ENCODE data around the gene KCTD3. TPM values are rescaled to one million over a fixed set of nuclear protein-coding genes. Genes with fewer than 3 reads are reported as not detected.

Gene KCTD3
- total RNA-seq, 4 donors from 2014 or later, result 41.4 to 66.4 (median 52.3) TPM

- TF ChIP-seq POLR2A (IDR thresholded peaks at IDR 0.05) (no peak), CTCF (IDR thresholded peaks at IDR 0.05) (no peak)
- Histone ChIP-seq H3K4me1 (peaks cover 1 to 6% of the 10 kb centered on the region in 2 donors), H3K27me3 (no peaks in the 10 kb centered on the region), H3K4me3 (replicated peaks in 1 of 3) (no peak overlapping the region), H3K36me3 (no peaks in the 10 kb centered on the region), H3K27ac (no peak overlapping the region), H3K9me3 (no peaks in the 10 kb centered on the region)
- 59 to 66% methylated on average over 3 of the region's 3 CpGs for WGBS, 2 donors
- no peak for DNase-seq
- intact Hi-C loops (cut with DNase I), result no loop called here
These were observed 32.4 kb downstream of the KCTD3 start for GRCh38 chr1:215599418-215600074.

- no peaks in the 10 kb centered on the region for H3K4me1 ChIP-seq
- H3K27me3 ChIP-seq, result no peaks in the 10 kb centered on the region
- no peak overlapping the region for H3K27ac ChIP-seq
- DNase-seq, result no peak
- TF ChIP-seq POLR2A (IDR thresholded peaks at IDR 0.05) (no peak), CTCF (IDR thresholded peaks at IDR 0.05) (no peak)
- no peaks in the 10 kb centered on the region for H3K36me3 ChIP-seq
- H3K9me3 ChIP-seq, result no peaks in the 10 kb centered on the region
- H3K4me3 ChIP-seq (replicated peaks in 1 of 3), result no peak overlapping the region
- intact Hi-C loops (cut with DNase I), result no loop called here
These were observed 33.2 kb downstream of the KCTD3 start for GRCh38 chr1:215600258-215600792.

GRCh38 chr1:215600867-215601266 is 33.8 kb downstream of the KCTD3 start:
- Histone ChIP-seq H3K27ac (no peak overlapping the region), H3K36me3 (no peaks in the 10 kb centered on the region), H3K4me1 (no peaks in the 10 kb centered on the region), H3K9me3 (no peaks in the 10 kb centered on the region), H3K27me3 (no peaks in the 10 kb centered on the region), H3K4me3 (replicated peaks in 1 of 3) (no peak overlapping the region)
- 95 to 96% methylated on average over 10 of the region's 10 CpGs for WGBS, 2 donors
- intact Hi-C loops (cut with DNase I), result no loop called here
- TF ChIP-seq POLR2A (IDR thresholded peaks at IDR 0.05), result no peak
- TF ChIP-seq CTCF (IDR thresholded peaks at IDR 0.05), result no peak
- no peak for DNase-seq

GRCh38 chr1:215601276-215601675 is 34.2 kb downstream of the KCTD3 start:
- H3K4me1 ChIP-seq, result peaks cover 0 to 3% of the 10 kb centered on the region in 2 donors
- intact Hi-C loops (cut with DNase I), result no loop called here
- TF ChIP-seq CTCF (IDR thresholded peaks at IDR 0.05), result no peak
- no peak for TF ChIP-seq POLR2A (IDR thresholded peaks at IDR 0.05)

GRCh38 chr1:215603319-215603718 is 36.2 kb downstream of the KCTD3 start:
- Histone ChIP-seq H3K27me3 (no peaks in the 10 kb centered on the region), H3K36me3 (peaks cover 0 to 4% of the 10 kb centered on the region in 2 donors), H3K9me3 (no peaks in the 10 kb centered on the region), H3K4me3 (replicated peaks in 1 of 3) (no peak overlapping the region), H3K27ac (no peak overlapping the region), H3K4me1 (peaks cover 0 to 4% of the 10 kb centered on the region in 2 donors)
- no peak for TF ChIP-seq POLR2A (IDR thresholded peaks at IDR 0.05)
- no peak for TF ChIP-seq CTCF (IDR thresholded peaks at IDR 0.05)
- intact Hi-C loops (cut with DNase I), result no loop called here
- no peak for DNase-seq

More at GRCh38 chr1:215601276-215601675, 34.2 kb downstream of the KCTD3 start:
- DNase-seq, result no peak
- Histone ChIP-seq H3K27ac (no peak overlapping the region), H3K4me3 (replicated peaks in 1 of 3) (no peak overlapping the region), H3K36me3 (no peaks in the 10 kb centered on the region), H3K9me3 (no peaks in the 10 kb centered on the region), H3K27me3 (no peaks in the 10 kb centered on the region)
- 86 to 93% methylated on average over 2 of the region's 2 CpGs for WGBS, 2 donors

Data from thyroid gland (tissue), 4 donors.